ENCODE results near the gene EP400. TPM values are rescaled to one million over a fixed set of nuclear protein-coding genes. Genes with fewer than 3 reads are reported as not detected.

EP400 gene
- total RNA-seq, 2 experiments from 2014 or later: 45.6 to 46.1 TPM

DNA sequence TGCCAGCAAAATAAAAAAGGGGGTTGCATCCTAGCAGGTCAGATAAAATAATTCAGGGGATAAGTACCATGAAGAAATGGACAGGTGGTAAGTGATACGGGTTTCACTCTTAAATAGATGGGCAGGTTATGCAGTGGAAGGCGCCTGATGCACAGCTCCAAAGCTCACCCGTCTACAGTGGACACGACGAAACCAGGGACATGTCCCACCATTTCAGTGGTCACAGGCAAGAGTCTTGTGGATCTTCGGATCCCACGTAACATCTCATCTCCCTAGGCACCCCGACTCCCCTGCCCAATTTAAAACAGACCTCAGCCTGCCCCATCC lies 133.8 kb downstream of the EP400 start:
- Mint-ChIP-seq H3K36me3 (ENCODE audit: low read depth) (peaks cover 20% of the 10 kb centered on the region), H3K4me3 (peak overlapping the region; percentile 90), H3K27me3 (no peaks in the 10 kb centered on the region), H3K27ac (peak overlapping the region; percentile 94), H3K4me1 (ENCODE audit: low read depth) (peaks cover 25% of the 10 kb centered on the region), H3K9me3 (no peaks in the 10 kb centered on the region)
- TF ChIP-seq, protein P1, sequence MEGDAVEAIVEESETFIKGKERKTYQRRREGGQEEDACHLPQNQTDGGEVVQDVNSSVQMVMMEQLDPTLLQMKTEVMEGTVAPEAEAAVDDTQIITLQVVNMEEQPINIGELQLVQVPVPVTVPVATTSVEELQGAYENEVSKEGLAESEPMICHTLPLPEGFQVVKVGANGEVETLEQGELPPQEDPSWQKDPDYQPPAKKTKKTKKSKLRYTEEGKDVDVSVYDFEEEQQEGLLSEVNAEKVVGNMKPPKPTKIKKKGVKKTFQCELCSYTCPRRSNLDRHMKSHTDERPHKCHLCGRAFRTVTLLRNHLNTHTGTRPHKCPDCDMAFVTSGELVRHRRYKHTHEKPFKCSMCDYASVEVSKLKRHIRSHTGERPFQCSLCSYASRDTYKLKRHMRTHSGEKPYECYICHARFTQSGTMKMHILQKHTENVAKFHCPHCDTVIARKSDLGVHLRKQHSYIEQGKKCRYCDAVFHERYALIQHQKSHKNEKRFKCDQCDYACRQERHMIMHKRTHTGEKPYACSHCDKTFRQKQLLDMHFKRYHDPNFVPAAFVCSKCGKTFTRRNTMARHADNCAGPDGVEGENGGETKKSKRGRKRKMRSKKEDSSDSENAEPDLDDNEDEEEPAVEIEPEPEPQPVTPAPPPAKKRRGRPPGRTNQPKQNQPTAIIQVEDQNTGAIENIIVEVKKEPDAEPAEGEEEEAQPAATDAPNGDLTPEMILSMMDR (IDR thresholded peaks at IDR 0.05): no peak
- POLR2A ChIA-PET: interaction anchor here (0.7 to 1.6 kb wide), 2 partner anchors 11 to 216 kb away, joined by 3 read pairs; no protein-coding TSS in a partner anchor
- DNase-seq (no peak), ATAC-seq (no peak)
- intact Hi-C loops (cut with micrococcal nuclease): no loop called here
- CTCF ChIA-PET: interaction anchor here (1.1 kb wide), 1 partner anchor 11 kb away, joined by 4 read pairs; no protein-coding TSS in a partner anchor

DNA sequence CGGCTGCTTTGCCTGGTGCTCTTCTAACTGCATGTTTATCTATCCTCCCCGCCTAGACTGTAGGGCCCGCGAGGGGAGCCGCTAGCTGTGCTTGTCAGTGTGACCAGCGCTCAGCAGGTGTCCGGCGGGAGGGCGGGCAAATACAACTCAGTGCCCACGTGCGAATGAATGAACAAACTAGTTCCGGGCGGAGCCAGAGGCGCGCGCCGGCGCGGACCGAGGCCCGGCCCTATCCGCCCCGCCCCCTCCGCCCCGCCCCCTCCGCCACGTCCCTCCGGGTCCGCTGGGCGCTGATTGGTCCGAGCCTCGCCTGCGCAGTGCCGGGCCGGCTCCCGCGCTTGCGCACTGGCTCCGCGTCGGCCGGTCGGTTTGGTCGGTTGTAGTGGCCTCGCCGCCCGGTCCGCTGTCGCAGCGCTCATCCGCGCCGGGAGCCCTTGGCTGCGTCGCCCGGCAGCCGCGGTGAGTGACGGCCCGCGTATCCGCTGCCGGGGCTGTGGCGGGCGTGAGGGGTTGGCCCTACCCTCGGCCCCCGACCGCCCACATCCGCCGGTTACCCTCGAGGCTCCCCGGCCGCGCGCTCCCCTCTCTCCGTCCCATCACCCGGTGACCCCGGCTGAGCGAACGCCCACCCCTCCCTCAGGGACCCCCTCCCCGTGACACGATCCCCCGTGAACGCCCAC lies 134.3 kb downstream of the EP400 start:
- Mint-ChIP-seq H3K27me3 (no peaks in the 10 kb centered on the region), H3K27ac (peak overlapping the region; percentile 94), H3K4me1 (ENCODE audit: low read depth) (peaks cover 25% of the 10 kb centered on the region), H3K9me3 (no peaks in the 10 kb centered on the region), H3K36me3 (ENCODE audit: low read depth) (peaks cover 20% of the 10 kb centered on the region), H3K4me3 (peak overlapping the region; percentile 90)
- TF ChIP-seq, protein P1 (IDR thresholded peaks at IDR 0.05): no peak
- ChIA-PET POLR2A (interaction anchor here (1.6 kb wide), 1 partner anchor 10 kb away, joined by 3 read pairs; no protein-coding TSS in a partner anchor), CTCF (no interaction called here)
- intact Hi-C loops (cut with micrococcal nuclease): no loop called here
- ATAC-seq: peak; percentile 93
- DNase-seq: peak; percentile 87

DNA sequence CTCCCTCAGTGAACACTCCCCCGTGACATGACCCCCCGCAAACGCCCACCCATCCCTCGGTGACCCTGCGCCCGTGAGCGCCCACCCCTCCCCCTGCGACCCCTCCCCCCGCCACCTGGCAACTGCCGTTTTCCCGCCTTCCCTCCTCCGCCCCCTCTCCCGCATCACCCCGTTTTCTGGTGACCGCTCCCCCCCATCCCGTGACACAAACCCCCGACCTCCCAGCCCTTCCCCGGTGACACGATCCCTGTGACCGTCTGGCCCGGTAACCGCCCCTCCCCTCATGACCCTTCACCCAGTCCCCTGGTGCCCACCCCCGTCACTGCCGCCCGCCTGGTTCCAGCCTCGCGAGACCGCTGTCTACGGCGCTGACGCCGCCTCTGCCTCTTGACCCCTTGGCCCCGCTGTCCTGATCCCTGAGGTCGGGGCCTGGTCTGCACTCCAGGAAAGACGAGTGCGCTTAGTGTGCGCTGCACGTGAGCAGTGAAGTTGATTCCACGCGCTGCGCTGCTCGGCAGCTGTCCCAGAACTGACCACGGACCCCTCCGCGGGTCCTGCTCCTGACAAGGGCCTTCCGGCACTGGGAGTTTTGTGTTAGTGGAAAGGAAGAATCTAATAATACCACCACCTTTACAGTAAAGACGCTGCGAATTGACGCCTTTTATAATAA lies 135.0 kb downstream of the EP400 start:
- Mint-ChIP-seq H3K27me3 (no peaks in the 10 kb centered on the region), H3K27ac (peak overlapping the region; percentile 94), H3K4me1 (ENCODE audit: low read depth) (peaks cover 31% of the 10 kb centered on the region), H3K4me3 (peak overlapping the region; percentile 90), H3K9me3 (no peaks in the 10 kb centered on the region), H3K36me3 (ENCODE audit: low read depth) (peaks cover 26% of the 10 kb centered on the region)
- TF ChIP-seq, protein P1 (IDR thresholded peaks at IDR 0.05): no peak
- ATAC-seq (peak; percentile 40), DNase-seq (peak; percentile 70)
- ChIA-PET POLR2A (interaction anchor here (1.0 to 1.1 kb wide), 2 partner anchors 9 to 22 kb away, joined by 3 to 4 read pairs; no protein-coding TSS in a partner anchor), CTCF (interaction anchor here (0.8 kb wide), 1 partner anchor 9 kb away, joined by 3 read pairs; no protein-coding TSS in a partner anchor)
- intact Hi-C loops (cut with micrococcal nuclease): no loop called here

- CTCF ChIA-PET: interaction anchor here (0.8 kb wide), 1 partner anchor 8 kb away, joined by 3 read pairs; no protein-coding TSS in a partner anchor
- DNase-seq: peak; percentile 54
- peak overlapping the region; percentile 90 for H3K4me3 Mint-ChIP-seq
- H3K9me3 Mint-ChIP-seq: no peaks in the 10 kb centered on the region
- intact Hi-C loops (cut with micrococcal nuclease): no loop called here
- H3K27me3 Mint-ChIP-seq: no peaks in the 10 kb centered on the region
- no peak for ATAC-seq
- H3K27ac Mint-ChIP-seq: peak overlapping the region; percentile 94
- peaks cover 35% of the 10 kb centered on the region for H3K4me1 Mint-ChIP-seq (ENCODE audit: low read depth)
- POLR2A ChIA-PET: interaction anchor here (1.0 to 1.1 kb wide), 2 partner anchors 9 to 21 kb away, joined by 3 to 4 read pairs; no protein-coding TSS in a partner anchor
- TF ChIP-seq, protein P1 (IDR thresholded peaks at IDR 0.05): no peak
- peaks cover 30% of the 10 kb centered on the region for H3K36me3 Mint-ChIP-seq (ENCODE audit: low read depth)
Observed at GRCh38 chr12:132085291-132085635, 135.5 kb downstream of the EP400 start.

- CTCF ChIA-PET: no interaction called here
- ATAC-seq: no peak
Observed at GRCh38 chr12:132089407-132089910, 139.7 kb downstream of the EP400 start.

More at GRCh38 chr12:132089407-132089910, 139.7 kb downstream of the EP400 start:
- TF ChIP-seq, protein P1 (IDR thresholded peaks at IDR 0.05): no peak
- Mint-ChIP-seq H3K4me1 (ENCODE audit: low read depth) (peaks cover 32% of the 10 kb centered on the region), H3K36me3 (ENCODE audit: low read depth) (peaks cover 37% of the 10 kb centered on the region), H3K4me3 (no peak overlapping the region), H3K27me3 (no peaks in the 10 kb centered on the region), H3K27ac (no peak overlapping the region), H3K9me3 (no peaks in the 10 kb centered on the region)
- no peak for DNase-seq
- POLR2A ChIA-PET: no interaction called here
- intact Hi-C loops (cut with micrococcal nuclease): no loop called here
